ENCODE data around the gene LCT. TPM values are rescaled to one million over a fixed set of nuclear protein-coding genes. Genes with fewer than 3 reads are reported as not detected.

Gene LCT
- total and polyA plus RNA-seq, 2 experiments from 2014 or later: not detected

DNA sequence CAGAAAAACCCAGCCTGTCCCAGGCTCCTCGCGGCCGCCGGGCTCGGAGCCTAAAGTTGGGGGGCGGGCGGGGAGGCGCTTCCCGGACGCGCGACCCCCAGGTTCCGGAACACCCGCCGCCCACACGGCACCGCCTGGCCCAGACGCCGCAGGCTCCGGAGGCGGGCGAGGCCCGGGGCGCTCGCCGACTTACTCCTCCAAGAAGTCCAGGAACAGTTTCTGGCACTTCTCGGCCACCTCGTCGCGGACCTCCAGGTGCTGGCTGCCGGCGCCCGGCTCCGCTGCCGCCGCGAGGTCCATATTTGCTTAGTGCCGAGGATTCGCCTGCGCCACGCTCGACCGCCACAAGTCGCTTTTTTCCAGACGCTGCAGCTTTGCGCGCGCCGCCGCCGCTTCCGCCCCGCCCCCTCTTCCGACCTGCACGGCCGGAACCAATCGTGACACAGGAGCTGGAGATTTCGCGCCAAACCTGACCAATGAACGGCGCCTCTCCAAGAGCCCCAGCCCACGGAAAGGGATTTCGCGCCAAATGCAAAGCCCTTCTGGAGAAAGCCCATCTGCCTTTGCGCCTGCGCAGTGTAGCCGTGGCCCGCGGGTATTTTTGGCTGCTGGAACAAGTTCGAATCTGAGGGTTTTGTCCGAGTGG, 39.2 kb upstream of the LCT start, which contains the start of gene MCM6 (continued):
- peak; percentile 77 for TF ChIP-seq POLR2AphosphoS5 (IDR thresholded peaks at IDR 0.05; ENCODE audit: low read depth)
- peak; percentile 89 for TF ChIP-seq CREB1 (CRISPR knock-in tag; IDR thresholded peaks at IDR 0.05; ENCODE audit: low read depth)
- no peak for TF ChIP-seq EZH2phosphoT487 (IDR thresholded peaks at IDR 0.05; ENCODE audit: unreplicated experiment)
- TF ChIP-seq EZH2 (IDR thresholded peaks at IDR 0.05; ENCODE audit: low read depth, unreplicated experiment): no peak
- no peak for TF ChIP-seq ZNF331 (CRISPR knock-in tag; IDR thresholded peaks at IDR 0.05; ENCODE audit: low read depth)

DNA sequence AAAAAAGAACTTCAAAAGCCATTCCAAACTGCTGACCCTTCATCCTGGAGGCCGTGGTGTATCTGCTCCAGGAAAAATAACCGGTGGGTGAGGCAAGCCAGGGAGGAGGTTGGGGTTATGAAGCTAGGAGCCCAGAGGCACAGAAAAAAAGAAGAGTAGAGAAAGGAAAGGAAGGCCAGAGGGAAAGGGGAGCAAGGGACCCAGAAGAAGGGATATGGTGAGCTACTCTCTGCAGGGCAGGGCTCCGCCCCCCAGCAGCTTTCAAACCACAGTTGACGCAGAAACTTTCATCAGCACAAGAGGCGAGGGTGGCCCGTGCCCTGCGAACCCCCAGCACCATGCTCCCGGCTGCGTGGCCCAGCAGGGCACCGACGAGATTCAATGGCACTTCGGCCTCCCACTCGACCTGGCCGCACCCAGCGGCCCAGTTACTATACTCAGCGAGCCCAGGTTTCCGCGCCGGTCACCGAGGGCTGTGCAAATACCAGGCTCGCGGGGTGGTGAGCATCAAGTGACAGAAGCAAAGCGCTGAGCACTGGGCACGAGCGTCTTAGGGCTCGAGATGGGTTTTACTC, 38.6 kb upstream of the LCT start:
- peaks cover 25% of the 10 kb centered on the region; the same call in 1 of the 2 replicates for H4K20me1 ChIP-seq (replicated peaks; ENCODE audit: insufficient read depth)
- peak; percentile 59 for DNase-seq (ENCODE audit: low spot score)
- peak overlapping the region; percentile 88 for H3K4me2 ChIP-seq
- peak overlapping the region; percentile 67 for H3K27ac ChIP-seq (ENCODE audit: low read depth)
- peak overlapping the region; percentile 92 for H3K4me3 Mint-ChIP-seq
- no peaks in the 10 kb centered on the region for H3F3A ChIP-seq (replicated peaks; ENCODE audit: low read depth)
- peaks cover 19% of the 10 kb centered on the region for H3K4me1 Mint-ChIP-seq
- H2AFZ ChIP-seq: peak overlapping the region; percentile 48; the same call in 1 of the 2 replicates
- TF ChIP-seq ZNF331 (CRISPR knock-in tag; IDR thresholded peaks at IDR 0.05; ENCODE audit: low read depth) (no peak), POLR2AphosphoS5 (IDR thresholded peaks at IDR 0.05; ENCODE audit: low read depth) (no peak), NANOG (IDR thresholded peaks at IDR 0.05; ENCODE audit: borderline replicate concordance) (no peak), EZH2 (IDR thresholded peaks at IDR 0.05; ENCODE audit: low read depth, unreplicated experiment) (no peak), ZNF114 (CRISPR knock-in tag; IDR thresholded peaks at IDR 0.05) (no peak), EZH2phosphoT487 (IDR thresholded peaks at IDR 0.05; ENCODE audit: unreplicated experiment) (no peak)
- TF ChIP-seq, protein P1, sequence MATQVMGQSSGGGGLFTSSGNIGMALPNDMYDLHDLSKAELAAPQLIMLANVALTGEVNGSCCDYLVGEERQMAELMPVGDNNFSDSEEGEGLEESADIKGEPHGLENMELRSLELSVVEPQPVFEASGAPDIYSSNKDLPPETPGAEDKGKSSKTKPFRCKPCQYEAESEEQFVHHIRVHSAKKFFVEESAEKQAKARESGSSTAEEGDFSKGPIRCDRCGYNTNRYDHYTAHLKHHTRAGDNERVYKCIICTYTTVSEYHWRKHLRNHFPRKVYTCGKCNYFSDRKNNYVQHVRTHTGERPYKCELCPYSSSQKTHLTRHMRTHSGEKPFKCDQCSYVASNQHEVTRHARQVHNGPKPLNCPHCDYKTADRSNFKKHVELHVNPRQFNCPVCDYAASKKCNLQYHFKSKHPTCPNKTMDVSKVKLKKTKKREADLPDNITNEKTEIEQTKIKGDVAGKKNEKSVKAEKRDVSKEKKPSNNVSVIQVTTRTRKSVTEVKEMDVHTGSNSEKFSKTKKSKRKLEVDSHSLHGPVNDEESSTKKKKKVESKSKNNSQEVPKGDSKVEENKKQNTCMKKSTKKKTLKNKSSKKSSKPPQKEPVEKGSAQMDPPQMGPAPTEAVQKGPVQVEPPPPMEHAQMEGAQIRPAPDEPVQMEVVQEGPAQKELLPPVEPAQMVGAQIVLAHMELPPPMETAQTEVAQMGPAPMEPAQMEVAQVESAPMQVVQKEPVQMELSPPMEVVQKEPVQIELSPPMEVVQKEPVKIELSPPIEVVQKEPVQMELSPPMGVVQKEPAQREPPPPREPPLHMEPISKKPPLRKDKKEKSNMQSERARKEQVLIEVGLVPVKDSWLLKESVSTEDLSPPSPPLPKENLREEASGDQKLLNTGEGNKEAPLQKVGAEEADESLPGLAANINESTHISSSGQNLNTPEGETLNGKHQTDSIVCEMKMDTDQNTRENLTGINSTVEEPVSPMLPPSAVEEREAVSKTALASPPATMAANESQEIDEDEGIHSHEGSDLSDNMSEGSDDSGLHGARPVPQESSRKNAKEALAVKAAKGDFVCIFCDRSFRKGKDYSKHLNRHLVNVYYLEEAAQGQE (IDR thresholded peaks at IDR 0.05; ENCODE audit: unreplicated experiment): no peak
- TF ChIP-seq, protein P2, sequence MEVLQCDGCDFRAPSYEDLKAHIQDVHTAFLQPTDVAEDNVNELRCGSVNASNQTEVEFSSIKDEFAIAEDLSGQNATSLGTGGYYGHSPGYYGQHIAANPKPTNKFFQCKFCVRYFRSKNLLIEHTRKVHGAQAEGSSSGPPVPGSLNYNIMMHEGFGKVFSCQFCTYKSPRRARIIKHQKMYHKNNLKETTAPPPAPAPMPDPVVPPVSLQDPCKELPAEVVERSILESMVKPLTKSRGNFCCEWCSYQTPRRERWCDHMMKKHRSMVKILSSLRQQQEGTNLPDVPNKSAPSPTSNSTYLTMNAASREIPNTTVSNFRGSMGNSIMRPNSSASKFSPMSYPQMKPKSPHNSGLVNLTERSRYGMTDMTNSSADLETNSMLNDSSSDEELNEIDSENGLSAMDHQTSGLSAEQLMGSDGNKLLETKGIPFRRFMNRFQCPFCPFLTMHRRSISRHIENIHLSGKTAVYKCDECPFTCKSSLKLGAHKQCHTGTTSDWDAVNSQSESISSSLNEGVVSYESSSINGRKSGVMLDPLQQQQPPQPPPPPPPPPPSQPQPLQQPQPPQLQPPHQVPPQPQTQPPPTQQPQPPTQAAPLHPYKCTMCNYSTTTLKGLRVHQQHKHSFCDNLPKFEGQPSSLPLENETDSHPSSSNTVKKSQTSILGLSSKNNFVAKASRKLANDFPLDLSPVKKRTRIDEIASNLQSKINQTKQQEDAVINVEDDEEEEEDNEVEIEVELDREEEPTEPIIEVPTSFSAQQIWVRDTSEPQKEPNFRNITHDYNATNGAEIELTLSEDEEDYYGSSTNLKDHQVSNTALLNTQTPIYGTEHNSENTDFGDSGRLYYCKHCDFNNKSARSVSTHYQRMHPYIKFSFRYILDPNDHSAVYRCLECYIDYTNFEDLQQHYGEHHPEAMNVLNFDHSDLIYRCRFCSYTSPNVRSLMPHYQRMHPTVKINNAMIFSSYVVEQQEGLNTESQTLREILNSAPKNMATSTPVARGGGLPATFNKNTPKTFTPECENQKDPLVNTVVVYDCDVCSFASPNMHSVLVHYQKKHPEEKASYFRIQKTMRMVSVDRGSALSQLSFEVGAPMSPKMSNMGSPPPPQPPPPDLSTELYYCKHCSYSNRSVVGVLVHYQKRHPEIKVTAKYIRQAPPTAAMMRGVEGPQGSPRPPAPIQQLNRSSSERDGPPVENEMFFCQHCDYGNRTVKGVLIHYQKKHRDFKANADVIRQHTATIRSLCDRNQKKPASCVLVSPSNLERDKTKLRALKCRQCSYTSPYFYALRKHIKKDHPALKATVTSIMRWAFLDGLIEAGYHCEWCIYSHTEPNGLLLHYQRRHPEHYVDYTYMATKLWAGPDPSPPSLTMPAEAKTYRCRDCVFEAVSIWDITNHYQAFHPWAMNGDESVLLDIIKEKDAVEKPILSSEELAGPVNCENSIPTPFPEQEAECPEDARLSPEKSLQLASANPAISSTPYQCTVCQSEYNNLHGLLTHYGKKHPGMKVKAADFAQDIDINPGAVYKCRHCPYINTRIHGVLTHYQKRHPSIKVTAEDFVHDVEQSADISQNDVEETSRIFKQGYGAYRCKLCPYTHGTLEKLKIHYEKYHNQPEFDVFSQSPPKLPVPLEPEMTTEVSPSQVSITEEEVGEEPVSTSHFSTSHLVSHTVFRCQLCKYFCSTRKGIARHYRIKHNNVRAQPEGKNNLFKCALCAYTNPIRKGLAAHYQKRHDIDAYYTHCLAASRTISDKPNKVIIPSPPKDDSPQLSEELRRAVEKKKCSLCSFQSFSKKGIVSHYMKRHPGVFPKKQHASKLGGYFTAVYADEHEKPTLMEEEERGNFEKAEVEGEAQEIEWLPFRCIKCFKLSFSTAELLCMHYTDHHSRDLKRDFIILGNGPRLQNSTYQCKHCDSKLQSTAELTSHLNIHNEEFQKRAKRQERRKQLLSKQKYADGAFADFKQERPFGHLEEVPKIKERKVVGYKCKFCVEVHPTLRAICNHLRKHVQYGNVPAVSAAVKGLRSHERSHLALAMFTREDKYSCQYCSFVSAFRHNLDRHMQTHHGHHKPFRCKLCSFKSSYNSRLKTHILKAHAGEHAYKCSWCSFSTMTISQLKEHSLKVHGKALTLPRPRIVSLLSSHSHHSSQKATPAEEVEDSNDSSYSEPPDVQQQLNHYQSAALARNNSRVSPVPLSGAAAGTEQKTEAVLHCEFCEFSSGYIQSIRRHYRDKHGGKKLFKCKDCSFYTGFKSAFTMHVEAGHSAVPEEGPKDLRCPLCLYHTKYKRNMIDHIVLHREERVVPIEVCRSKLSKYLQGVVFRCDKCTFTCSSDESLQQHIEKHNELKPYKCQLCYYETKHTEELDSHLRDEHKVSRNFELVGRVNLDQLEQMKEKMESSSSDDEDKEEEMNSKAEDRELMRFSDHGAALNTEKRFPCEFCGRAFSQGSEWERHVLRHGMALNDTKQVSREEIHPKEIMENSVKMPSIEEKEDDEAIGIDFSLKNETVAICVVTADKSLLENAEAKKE (CRISPR knock-in tag; IDR thresholded peaks at IDR 0.05): no peak
- peaks cover 20% of the 10 kb centered on the region for H3K4me1 ChIP-seq (ENCODE audit: insufficient read depth)
- peak; percentile 76 for ATAC-seq
- peaks cover 21% of the 10 kb centered on the region for H3K36me3 ChIP-seq (ENCODE audit: insufficient read depth)
- H3K27me3 Mint-ChIP-seq (ENCODE audit: insufficient read depth, low read depth, poor library complexity): peaks cover 11% of the 10 kb centered on the region
- H3K9me3 Mint-ChIP-seq: no peaks in the 10 kb centered on the region; the same call in 1 of the 3 replicates
- H3K9me2 ChIP-seq (ENCODE audit: insufficient read depth): no peaks in the 10 kb centered on the region
- H3K27ac Mint-ChIP-seq: peak overlapping the region; percentile 63
- peak overlapping the region; percentile 90 for H3K4me3 ChIP-seq
- peaks cover 51% of the 10 kb centered on the region for H3K79me2 ChIP-seq (replicated peaks; ENCODE audit: insufficient read depth)
- H3K27me3 ChIP-seq (ENCODE audit: insufficient read depth): no peaks in the 10 kb centered on the region
- H3K36me3 Mint-ChIP-seq (ENCODE audit: low read depth): peaks cover 42% of the 10 kb centered on the region

All from GM23338 (cell line).